GM18498 (cell line): ENCODE data around the gene KCNIP2.

ENCODE experiments used
- ATAC-seq: cut with Tn5 transposase; IDR thresholded peaks from one replicate; pipeline ENCODE4 v1.9.1; 2021; ENCODE audit warnings: mild to moderate bottlenecking, moderate library complexity; ENCODE audit not compliant: unreplicated experiment

Gene KCNIP2

DNA sequence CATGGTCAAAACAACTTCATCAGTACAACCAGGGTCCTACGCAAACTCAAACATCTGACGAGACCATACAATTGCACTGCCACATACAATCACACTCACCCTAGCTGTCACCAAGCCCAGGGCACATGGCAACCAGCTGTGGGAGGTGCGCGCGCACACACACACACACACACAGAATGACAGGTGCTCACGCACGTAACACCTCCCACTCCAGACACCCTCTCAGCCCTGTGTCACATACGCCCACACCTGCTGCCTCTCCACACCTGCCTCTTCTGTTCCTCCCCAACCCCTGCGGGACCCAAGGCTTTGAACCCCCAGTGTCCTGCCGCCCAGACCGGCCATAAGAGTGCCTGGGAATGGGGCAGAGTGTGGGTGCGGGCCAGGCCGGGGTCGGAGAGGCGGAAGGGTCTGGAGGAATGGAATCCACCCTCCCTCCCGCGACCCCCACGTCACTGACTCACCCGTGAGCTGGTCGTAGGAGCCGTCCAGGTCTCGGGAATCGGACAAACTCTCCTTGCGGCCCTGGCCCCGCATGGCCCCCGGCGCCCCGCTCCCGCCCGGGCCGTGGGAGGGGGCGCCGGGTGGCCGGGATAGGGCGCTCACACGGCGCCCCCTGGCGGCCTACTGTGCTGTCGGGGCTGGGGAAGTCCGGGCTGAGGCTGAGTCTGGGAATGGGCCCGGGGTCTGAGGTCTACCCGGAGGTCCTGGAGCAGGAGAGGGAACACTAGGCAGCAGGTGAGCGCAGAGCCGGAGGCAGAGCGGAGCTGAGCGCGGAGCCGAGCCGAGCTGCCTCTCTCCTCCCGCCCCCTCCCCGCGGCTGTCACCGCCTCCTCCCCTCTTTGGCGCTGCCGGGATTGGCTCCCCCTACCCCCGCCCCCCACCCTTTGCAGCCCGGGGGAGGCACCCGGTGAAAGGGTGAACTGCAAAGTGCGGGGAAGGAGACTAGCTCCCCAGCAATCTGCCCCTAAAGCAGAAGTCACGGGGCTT is at the start of gene KCNIP2:
Gene KCNIP2 (minus strand): TSS at position 769 of the 990 bp plus-strand sequence. CDS start 232 bp downstream, at position 537.
- ATAC-seq = no peak

DNA sequence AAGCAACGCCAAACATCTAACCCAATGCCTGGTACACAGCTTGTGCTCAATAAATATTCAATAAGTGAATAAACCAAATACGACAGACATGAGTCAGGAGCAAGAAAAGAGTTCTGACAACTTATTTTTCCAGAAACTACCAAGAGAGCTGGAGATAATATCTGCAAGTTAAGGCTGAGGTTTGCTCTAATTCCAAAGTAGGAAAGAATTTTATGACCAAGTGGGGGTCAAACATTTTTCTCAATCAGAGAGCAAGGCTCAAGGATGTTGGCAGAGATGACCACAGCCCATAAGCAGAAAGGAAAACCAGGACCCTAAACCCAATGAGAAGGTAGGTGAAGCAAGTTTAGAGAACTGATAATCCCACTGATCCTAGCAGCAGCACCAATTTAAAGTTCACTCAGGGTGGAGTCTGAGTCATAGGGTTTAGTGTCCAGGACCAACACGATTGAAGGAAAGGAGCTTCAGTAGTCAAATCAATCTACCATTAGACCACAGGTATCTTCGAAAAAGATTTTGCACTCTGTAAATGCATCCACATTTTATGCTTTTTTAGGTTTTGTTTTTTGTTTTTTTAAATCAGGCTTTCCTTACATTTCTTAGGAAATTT is 49.3 kb upstream of the KCNIP2 start:
- ATAC-seq = no peak

- ATAC-seq = peak; percentile 71
Observed at GRCh38 chr10:101889256-101890210, 45.9 kb upstream of the KCNIP2 start.

- ATAC-seq = no peak
Observed at GRCh38 chr10:101888251-101888949, 44.8 kb upstream of the KCNIP2 start.

GRCh38 chr10:101887775-101888174 is 44.2 kb upstream of the KCNIP2 start:
- ATAC-seq = no peak

DNA sequence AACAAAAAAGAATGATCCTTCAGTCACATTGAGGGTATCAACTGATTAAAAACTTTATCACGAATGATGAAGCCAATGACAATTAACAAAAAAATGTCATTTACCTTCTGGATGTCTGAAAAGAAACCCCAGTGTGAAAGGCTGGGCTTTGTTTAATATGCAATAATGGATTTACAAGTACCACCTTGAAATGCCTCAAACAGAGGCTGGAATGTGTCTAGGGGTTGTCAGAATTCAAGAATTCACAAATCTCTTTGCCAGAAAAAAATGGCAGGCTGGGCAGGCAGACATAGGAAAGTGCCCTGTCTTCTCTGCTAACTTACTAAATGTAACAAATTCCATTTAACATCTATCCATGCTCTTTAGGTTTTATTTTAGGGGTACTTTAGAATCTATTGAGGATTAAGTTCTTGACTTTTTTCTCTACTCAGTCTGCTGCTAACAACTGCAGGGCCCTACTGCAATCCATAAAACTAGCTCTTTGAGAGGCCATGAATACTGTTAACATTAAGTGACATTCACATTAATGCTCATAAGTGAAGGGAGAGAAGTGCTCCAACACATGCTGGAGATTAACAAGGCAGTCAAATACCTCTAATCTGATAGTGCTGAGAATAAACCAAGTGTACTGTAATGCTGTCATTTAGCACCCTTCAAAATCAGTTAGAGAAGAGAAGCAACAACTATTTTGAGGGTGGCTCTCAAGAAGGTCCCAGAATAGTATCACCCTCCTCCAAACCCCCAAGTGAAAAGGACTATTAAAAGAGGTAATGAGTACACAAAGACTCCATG is 43.1 kb upstream of the KCNIP2 start:
- ATAC-seq = no peak

DNA sequence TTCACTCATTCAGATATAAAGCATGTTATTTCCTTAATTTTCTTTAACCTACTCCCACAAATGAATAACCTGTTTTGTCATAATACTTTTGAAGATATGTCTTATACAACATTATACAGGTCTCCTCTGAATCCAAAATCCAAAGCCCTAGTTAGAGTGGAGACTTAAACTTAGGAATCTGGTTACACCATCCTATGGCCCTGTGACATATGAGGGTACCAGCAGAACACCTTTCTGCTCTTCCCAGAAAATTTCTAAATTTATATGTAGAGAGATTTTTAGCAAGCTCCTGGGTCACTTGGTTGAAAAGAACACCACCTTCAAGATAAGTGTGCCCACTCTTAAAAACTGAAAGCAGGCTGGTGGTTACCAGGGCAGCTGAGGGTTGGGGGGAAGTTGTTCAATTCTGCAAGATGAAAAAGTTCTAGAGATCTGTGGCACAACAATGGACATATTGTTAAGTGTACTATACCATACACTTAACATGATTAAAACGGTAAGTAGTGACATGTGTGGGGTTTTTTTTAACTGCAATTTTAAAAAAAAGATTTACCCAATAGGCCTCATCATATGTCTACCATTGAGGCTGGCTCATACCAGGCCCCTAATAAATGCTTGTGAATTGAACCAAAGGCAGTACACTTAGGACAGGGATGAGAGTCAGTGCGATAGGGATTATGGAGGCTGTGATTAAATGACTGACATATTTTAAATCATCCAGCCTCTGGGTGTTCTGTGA is 37.6 kb upstream of the KCNIP2 start:
- no peak for ATAC-seq

GRCh38 chr10:101880232-101880573 is 36.6 kb upstream of the KCNIP2 start:
- ATAC-seq = no peak

- no peak for ATAC-seq
Observed at GRCh38 chr10:101879456-101880231, 36.0 kb upstream of the KCNIP2 start.

DNA sequence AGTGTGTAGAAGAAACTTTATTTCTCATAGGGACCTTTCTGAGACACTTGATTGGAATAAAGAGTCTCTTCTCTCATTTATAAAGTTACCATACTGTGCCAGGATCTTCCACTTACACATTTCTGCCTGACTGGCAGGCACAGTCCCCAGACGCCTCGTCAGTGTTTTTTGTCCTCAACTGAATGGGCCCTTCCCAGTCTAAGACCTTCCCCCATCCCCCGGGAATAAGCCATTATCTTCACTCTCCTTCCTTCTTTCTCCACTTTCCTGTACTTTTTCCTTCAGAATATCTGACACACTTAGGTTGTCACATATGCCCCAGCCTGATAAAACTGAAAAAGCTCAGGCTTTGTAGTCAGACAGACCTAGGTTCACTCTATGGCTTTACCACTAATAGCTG is 35.3 kb upstream of the KCNIP2 start:
- ATAC-seq = no peak

DNA sequence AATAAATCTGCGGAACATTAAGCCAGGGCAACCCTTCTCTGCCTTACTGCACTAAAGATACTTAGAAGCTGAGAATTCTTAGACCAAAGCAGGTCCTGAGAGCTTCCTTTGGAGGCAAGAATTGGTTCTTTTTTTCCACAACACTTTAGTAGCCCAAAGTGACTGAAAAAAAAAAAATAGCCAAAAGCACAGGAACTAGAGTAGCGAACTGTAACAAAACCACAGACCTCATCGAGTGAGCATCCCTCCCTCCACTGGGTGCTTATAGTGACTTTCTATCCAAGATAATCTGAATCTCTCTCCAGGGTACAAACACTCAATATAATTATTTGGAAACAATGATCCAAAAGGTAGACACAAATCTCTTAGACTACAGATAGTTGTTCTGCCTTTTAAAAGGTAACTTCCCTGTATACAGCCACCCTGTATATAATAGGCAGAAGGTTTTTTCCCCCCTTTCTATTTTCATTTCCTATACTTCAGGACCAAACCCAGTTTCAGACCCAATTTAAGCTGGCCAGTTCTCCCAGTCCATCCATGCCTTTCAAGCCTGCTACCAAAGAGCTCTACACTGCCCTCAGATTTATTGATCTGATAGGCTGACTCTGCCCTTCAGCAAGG is 31.6 kb upstream of the KCNIP2 start:
- no peak for ATAC-seq

GRCh38 chr10:101874252-101874651 is 30.7 kb upstream of the KCNIP2 start:
- no peak for ATAC-seq

- ATAC-seq = no peak
Observed at GRCh38 chr10:101867931-101868330, 24.3 kb upstream of the KCNIP2 start.

DNA sequence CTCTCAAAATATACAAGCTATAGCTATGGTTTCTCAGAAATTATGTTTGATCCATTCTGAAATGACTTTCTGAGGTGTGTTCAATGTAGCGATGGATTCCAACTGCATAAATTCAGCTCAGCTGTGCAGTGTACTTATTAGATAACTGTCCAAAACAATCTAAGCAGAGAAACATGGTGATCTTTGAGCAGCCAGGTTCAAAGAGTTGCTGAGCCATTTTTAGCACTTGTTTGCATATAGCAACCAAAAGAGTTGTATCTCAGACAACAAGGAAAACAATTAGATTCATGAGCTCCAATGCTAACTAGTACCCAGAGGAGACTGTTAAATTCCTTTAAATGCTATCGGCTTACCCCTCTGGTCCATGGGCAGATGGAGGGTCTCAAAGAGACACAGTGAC is 15.9 kb upstream of the KCNIP2 start:
- no peak for ATAC-seq

- peak; percentile 67 for ATAC-seq
Observed at GRCh38 chr10:101858723-101859500, 15.3 kb upstream of the KCNIP2 start.

DNA sequence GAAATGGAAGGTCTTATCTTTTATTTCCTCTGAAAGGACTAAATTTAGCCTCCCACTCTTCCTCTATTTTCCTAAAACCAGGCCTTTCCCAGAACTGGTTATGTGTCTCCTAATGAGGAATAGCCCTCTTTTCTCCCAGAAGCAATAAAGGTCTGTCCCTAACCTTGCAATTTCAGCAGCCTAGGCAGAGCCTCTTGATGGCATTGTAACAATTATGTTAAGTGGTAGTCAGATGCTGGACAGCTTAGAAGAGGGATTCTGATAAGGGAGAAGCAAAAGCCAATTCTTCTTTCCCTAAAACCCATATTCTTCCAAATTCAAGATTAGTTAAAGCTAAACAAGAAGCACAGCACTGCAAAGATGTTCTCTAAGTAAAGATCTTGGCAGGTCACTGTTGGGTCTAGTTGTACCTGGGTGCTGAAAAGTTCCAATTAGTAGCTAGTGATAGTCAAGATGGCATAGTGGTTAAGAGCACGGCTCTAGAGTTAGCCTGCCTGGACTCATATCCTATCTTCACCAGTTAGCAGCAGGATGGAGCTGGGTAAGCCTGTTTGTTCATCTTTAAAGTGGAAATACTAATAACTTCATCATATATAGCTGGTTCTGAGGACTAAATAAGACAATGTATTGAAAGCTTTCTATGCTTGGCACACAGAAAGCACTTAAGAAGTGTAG is 14.3 kb upstream of the KCNIP2 start:
- no peak for ATAC-seq
